Measurements from ENCODE around the gene STAMBP.

DNA sequence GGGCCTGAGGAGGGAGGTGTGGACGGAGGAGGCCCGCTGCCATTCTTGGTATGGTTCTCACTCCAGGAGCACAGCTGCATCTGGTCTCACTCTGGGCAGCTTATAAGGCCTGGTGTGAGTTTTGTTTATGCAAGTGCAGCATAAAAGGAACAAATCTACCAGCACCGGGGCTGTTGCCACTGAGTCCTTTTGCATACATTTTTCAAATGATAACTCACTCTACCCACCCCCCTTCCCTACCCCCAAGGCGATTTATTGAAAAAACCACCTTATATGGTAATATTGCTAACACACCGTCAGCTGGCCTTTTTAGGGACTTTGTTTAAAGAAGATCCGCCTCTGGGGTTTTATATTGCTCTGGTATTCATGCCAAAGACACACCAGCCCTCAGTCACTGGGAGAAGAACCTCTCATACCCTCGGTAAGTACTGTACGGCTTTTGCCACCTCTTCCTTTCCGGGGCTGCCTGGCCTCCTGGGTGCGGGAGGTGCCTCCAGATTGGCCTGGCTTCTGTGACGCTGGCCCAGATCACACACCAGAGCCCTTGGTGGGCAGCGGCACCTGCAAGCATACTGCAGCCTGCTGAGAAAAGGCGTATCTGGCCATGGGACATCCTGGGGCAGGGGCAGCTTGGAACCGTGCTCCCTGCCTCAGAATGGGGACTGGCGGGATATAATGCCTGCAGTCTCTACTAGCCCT lies 64.0 kb downstream of the STAMBP start, which contains the start of gene ACTG2:
- TF ChIP-seq, protein P1, sequence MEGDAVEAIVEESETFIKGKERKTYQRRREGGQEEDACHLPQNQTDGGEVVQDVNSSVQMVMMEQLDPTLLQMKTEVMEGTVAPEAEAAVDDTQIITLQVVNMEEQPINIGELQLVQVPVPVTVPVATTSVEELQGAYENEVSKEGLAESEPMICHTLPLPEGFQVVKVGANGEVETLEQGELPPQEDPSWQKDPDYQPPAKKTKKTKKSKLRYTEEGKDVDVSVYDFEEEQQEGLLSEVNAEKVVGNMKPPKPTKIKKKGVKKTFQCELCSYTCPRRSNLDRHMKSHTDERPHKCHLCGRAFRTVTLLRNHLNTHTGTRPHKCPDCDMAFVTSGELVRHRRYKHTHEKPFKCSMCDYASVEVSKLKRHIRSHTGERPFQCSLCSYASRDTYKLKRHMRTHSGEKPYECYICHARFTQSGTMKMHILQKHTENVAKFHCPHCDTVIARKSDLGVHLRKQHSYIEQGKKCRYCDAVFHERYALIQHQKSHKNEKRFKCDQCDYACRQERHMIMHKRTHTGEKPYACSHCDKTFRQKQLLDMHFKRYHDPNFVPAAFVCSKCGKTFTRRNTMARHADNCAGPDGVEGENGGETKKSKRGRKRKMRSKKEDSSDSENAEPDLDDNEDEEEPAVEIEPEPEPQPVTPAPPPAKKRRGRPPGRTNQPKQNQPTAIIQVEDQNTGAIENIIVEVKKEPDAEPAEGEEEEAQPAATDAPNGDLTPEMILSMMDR (IDR thresholded peaks at IDR 0.05; ENCODE audit: insufficient read depth, low read depth, low read length): no peak
- TF ChIP-seq EZH2 (IDR thresholded peaks at IDR 0.05; ENCODE audit: insufficient read depth, low read length): no peak
